Measurements from ENCODE around the gene FAM170B. TPM values are rescaled to one million over a fixed set of nuclear protein-coding genes. Genes with fewer than 3 reads are reported as not detected.

Gene FAM170B
- total and polyA plus RNA-seq, 9 of the 15 experiments (the other 6 are each of a cell fraction or from before 2014, with no cell fraction given) = 0.11 to 0.21 TPM; not detected in 7

DNA sequence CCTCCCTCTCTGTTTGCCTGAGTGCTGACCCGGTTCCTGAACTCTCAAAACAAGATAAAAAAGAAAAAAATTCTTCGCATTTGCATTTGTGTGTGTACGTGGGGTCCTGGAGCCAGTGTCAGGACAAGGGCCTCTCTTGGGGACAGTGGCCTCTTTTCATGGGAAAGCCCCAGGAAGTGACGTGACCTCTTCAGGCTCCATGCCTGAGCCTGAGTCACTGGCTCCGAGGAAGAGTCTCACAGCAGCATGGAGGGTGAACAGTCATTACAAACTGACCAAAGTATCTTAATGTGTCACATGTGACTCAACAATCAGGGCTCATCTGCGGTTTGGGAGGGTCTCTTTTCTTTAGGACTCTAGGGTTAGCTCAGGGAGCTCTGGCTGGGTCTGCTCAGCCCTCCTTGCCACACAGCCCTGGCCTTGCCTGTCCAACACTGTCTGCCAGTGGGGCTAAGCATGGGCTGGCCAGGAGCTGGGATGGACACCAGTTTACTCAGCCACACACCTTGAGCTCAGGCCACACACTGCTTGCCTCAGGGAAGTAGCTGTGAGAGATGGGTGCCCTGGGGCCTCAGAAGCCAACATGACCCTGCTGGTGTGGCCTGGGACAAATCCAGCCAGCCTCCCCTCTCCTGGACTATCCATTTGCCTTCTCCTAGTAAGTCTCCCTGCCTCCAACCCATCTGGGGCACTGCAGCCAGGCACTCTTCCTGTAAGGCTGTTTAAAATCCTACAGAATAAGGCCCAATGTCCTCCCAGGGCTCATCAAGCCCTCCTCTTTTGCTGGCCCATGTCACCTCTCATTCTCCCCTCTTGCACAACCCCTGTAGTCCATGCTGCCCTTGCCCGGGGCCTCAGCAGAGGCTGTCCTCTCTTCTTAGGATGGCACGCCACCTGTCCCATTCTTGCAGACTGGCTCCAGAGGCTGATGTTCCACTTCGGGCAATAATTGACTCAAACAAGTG, 43.9 kb upstream of the FAM170B start (continued):
- TF ChIP-seq RAD51 (IDR thresholded peaks at IDR 0.05; ENCODE audit: borderline replicate concordance, low read depth) (0 out of 2 replicates have a peak, but pooled peaks have one; percentile 15), ZNF263 (CRISPR knock-in tag; IDR thresholded peaks at IDR 0.05; ENCODE audit: borderline replicate concordance) (no peak), GTF2F1 (IDR thresholded peaks at IDR 0.05; ENCODE audit: low read depth, low read length) (no peak), CXXC5 (CRISPR knock-in tag; IDR thresholded peaks at IDR 0.05) (peak; percentile 63), RBM34 (IDR thresholded peaks at IDR 0.05; ENCODE audit: borderline replicate concordance, insufficient read depth, low read length) (no peak), ZNF644 (tag; IDR thresholded peaks at IDR 0.05; ENCODE audit: low read depth) (peak; percentile 64; the same call in 1 of the 2 replicates), NR2C2 (CRISPR knock-in tag; IDR thresholded peaks at IDR 0.05) (no peak), NR2C2 (tag; IDR thresholded peaks at IDR 0.05) (peak; percentile 70), ZC3H8 (IDR thresholded peaks at IDR 0.05) (no peak), SRF (CRISPR knock-in tag; IDR thresholded peaks at IDR 0.05) (no peak), PURB (CRISPR knock-in tag; IDR thresholded peaks at IDR 0.05; ENCODE audit: low read depth) (no peak), STAT5B (CRISPR knock-in tag; IDR thresholded peaks at IDR 0.05) (no peak), ZNF431 (CRISPR knock-in tag; IDR thresholded peaks at IDR 0.05) (no peak), TEAD4 (IDR thresholded peaks at IDR 0.05; ENCODE audit: low read length) (peak; percentile 28; the same call in 1 of the 2 replicates), TEAD4 (CRISPR knock-in tag; IDR thresholded peaks at IDR 0.05; ENCODE audit: borderline replicate concordance) (no peak), SMARCE1 (IDR thresholded peaks at IDR 0.05) (0 out of 2 replicates have a peak, but pooled peaks have one; percentile 62), MEIS2 (IDR thresholded peaks at IDR 0.05; ENCODE audit: partially characterized antibody) (peak; percentile 24)
- TF ChIP-seq, protein P1, sequence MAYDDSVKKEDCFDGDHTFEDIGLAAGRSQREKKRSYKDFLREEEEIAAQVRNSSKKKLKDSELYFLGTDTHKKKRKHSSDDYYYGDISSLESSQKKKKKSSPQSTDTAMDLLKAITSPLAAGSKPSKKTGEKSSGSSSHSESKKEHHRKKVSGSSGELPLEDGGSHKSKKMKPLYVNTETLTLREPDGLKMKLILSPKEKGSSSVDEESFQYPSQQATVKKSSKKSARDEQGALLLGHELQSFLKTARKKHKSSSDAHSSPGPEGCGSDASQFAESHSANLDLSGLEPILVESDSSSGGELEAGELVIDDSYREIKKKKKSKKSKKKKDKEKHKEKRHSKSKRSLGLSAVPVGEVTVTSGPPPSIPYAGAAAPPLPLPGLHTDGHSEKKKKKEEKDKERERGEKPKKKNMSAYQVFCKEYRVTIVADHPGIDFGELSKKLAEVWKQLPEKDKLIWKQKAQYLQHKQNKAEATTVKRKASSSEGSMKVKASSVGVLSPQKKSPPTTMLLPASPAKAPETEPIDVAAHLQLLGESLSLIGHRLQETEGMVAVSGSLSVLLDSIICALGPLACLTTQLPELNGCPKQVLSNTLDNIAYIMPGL (CRISPR knock-in tag; IDR thresholded peaks at IDR 0.05) = 0 out of 2 replicates have a peak, but pooled peaks have one; percentile 27
- TF ChIP-seq, protein P2, sequence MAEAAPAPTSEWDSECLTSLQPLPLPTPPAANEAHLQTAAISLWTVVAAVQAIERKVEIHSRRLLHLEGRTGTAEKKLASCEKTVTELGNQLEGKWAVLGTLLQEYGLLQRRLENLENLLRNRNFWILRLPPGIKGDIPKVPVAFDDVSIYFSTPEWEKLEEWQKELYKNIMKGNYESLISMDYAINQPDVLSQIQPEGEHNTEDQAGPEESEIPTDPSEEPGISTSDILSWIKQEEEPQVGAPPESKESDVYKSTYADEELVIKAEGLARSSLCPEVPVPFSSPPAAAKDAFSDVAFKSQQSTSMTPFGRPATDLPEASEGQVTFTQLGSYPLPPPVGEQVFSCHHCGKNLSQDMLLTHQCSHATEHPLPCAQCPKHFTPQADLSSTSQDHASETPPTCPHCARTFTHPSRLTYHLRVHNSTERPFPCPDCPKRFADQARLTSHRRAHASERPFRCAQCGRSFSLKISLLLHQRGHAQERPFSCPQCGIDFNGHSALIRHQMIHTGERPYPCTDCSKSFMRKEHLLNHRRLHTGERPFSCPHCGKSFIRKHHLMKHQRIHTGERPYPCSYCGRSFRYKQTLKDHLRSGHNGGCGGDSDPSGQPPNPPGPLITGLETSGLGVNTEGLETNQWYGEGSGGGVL (CRISPR knock-in tag; IDR thresholded peaks at IDR 0.05) = no peak
- TF ChIP-seq, protein P3, sequence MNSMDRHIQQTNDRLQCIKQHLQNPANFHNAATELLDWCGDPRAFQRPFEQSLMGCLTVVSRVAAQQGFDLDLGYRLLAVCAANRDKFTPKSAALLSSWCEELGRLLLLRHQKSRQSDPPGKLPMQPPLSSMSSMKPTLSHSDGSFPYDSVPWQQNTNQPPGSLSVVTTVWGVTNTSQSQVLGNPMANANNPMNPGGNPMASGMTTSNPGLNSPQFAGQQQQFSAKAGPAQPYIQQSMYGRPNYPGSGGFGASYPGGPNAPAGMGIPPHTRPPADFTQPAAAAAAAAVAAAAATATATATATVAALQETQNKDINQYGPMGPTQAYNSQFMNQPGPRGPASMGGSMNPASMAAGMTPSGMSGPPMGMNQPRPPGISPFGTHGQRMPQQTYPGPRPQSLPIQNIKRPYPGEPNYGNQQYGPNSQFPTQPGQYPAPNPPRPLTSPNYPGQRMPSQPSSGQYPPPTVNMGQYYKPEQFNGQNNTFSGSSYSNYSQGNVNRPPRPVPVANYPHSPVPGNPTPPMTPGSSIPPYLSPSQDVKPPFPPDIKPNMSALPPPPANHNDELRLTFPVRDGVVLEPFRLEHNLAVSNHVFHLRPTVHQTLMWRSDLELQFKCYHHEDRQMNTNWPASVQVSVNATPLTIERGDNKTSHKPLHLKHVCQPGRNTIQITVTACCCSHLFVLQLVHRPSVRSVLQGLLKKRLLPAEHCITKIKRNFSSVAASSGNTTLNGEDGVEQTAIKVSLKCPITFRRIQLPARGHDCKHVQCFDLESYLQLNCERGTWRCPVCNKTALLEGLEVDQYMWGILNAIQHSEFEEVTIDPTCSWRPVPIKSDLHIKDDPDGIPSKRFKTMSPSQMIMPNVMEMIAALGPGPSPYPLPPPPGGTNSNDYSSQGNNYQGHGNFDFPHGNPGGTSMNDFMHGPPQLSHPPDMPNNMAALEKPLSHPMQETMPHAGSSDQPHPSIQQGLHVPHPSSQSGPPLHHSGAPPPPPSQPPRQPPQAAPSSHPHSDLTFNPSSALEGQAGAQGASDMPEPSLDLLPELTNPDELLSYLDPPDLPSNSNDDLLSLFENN (IDR thresholded peaks at IDR 0.05; ENCODE audit: low read depth in 2 of 2, low read length in 2 of 2) = 0 out of 4 replicates have a peak, but pooled peaks of 1 of the 2 experiments have one; percentile 44

All from K562 (cell line).